Adrenal gland (tissue), 5 donors: ENCODE data around the gene ANXA8.
"Not testable (repeated sequence)": the region's sequence is repeated elsewhere in the genome, so short reads cannot be mapped to it uniquely, and the experiment has no call there.

ENCODE experiments used
- CTCF ChIP-seq, 6 experiments: fragments of 450-650 bp in 4 of 6; fragments of 200-600 bp in 2 of 6; sonication (generic) in 1 of 6; IDR thresholded peaks; 1 replicate in 5 of 6; 2 replicates in 1 of 6; pipeline versions ENCODE4 v1.5.1 to v1.8.0; 2016 to 2021; ENCODE audit warnings: antibody characterized with exemption in 6 of 6, mild to moderate bottlenecking in 2 of 6, moderate library complexity in 1 of 6
- POLR2A ChIP-seq, 2 donors: fragments of 450-650 bp; IDR thresholded peaks; one replicate each; pipeline ENCODE4 v1.6.1; 2017; ENCODE audit warnings: antibody characterized with exemption in 2 of 2, mild to moderate bottlenecking in 2 of 2, moderate library complexity in 1 of 2
- donor health status: DM: no; HTN: no; CAD: no.

GRCh38 chr10:47491600-47491999 is 7.7 kb upstream of the ANXA8 start, which contains the start of gene FAM25G:
- not testable (repeated sequence) for TF ChIP-seq POLR2A, CTCF (IDR thresholded peaks at IDR 0.05)
